Uterus (tissue), 4 donors: ENCODE measurements around the gene CACNA2D2. TPM values are rescaled to one million over a fixed set of nuclear protein-coding genes. Genes with fewer than 3 reads are reported as not detected.

ENCODE experiments used
- DNase-seq, 2 donors: peaks; one replicate each; pipeline ENCODE4 v3.0.0-alpha.2; 2019 to 2020
- H3K27ac ChIP-seq, 2 donors: fragments of 200-600 bp; sonication (generic); 1 replicate in 1 of 2; 2 replicates in 1 of 2; pipeline ENCODE4 v1.5.1; 2016 to 2018
- H3K27me3 ChIP-seq, 2 donors: fragments of 200-600 bp; sonication (generic); one replicate each; pipeline ENCODE4 v1.5.1; 2018 to 2019; ENCODE audit warnings: control low read depth in 1 of 2
- H3K36me3 ChIP-seq, 2 donors: fragments of 200-600 bp; sonication (generic); one replicate each; pipeline ENCODE4 v1.5.1; 2019; ENCODE audit warnings: control low read depth in 1 of 2
- H3K4me1 ChIP-seq, 2 donors: fragments of 200-600 bp; sonication (generic); one replicate each; pipeline ENCODE4 v1.5.1; 2018 to 2019; ENCODE audit warnings: control low read depth in 1 of 2
- H3K4me3 ChIP-seq, 2 donors: fragments of 200-600 bp; sonication (generic); 1 replicate in 1 of 2; 2 replicates in 1 of 2; pipeline ENCODE4 v1.5.1; 2018 to 2019; ENCODE audit warnings: mild to moderate bottlenecking in 1 of 2
- H3K9me3 ChIP-seq, 2 donors: fragments of 200-600 bp; sonication (generic); one replicate each; pipeline ENCODE4 v1.5.1; 2019; ENCODE audit warnings: control low read depth in 1 of 2
- CTCF ChIP-seq, 4 experiments: fragments of 200-600 bp in 2 of 4; fragments of 450-650 bp in 2 of 4; sonication (generic) in 2 of 4; IDR thresholded peaks; one replicate each; pipeline ENCODE4 v1.5.1; 2016 to 2019; ENCODE audit warnings: antibody characterized with exemption in 4 of 4, mild to moderate bottlenecking in 2 of 4, moderate library complexity in 1 of 4
- POLR2A ChIP-seq, 2 donors: fragments of 450-650 bp; IDR thresholded peaks; one replicate each; pipeline ENCODE4 v1.6.1; 2016; ENCODE audit warnings: antibody characterized with exemption in 2 of 2, mild to moderate bottlenecking in 1 of 2, moderate library complexity in 1 of 2
- intact Hi-C: fragments of 100-400 bp; cut with DNase I; formaldehyde crosslinking; loops from one replicate; pipeline ENCODE4 v1.15.1; 2023; ENCODE audit warnings: low total_unique reads
- total RNA-seq, 4 donors: library from RNA; depleted of rRNA in 3 of 4; stranded (reverse); fragments of >200 nt in 3 of 4; gene quantifications; one replicate each; pipeline versions ENCODE4 v1.1.0 to v1.2.4, GENCODE V29; 2014 to 2023
- donor health status: DM: yes; HTN: yes; CAD: no.

Gene CACNA2D2
- total RNA-seq, 4 donors from 2014 or later: under 0.01 to 6.1 (median 5.3) TPM; not detected in 1

GRCh38 chr3:50549226-50549625, 45.8 kb upstream of the CACNA2D2 start:
- H3K4me1 ChIP-seq: no peaks in the 10 kb centered on the region
- H3K4me3 ChIP-seq: no peak overlapping the region
- no peak overlapping the region for H3K27ac ChIP-seq
- intact Hi-C loops: loop anchor here (10.0 kb wide), 1 partner anchor 174 kb away; no protein-coding TSS in a partner anchor
- no peaks in the 10 kb centered on the region for H3K36me3 ChIP-seq
- no peaks in the 10 kb centered on the region for H3K9me3 ChIP-seq
- no peak for DNase-seq
- H3K27me3 ChIP-seq: no peaks in the 10 kb centered on the region
- TF ChIP-seq POLR2A (IDR thresholded peaks at IDR 0.05) (no peak), CTCF (IDR thresholded peaks at IDR 0.05) (no peak)

GRCh38 chr3:50545781-50546180, 42.3 kb upstream of the CACNA2D2 start:
- TF ChIP-seq CTCF (IDR thresholded peaks at IDR 0.05) (no peak), POLR2A (IDR thresholded peaks at IDR 0.05) (no peak)
- Histone ChIP-seq H3K27ac (no peak overlapping the region), H3K27me3 (no peaks in the 10 kb centered on the region), H3K9me3 (no peaks in the 10 kb centered on the region), H3K36me3 (no peaks in the 10 kb centered on the region), H3K4me3 (no peak overlapping the region), H3K4me1 (no peaks in the 10 kb centered on the region)
- intact Hi-C loops: loop anchor here (10.0 kb wide), 1 partner anchor 171 kb away; no protein-coding TSS in a partner anchor
- no peak for DNase-seq

GRCh38 chr3:50542177-50543034, 39.0 kb upstream of the CACNA2D2 start:
- intact Hi-C loops: loop anchor here (2.0 to 10.0 kb wide), 2 partner anchors 168 to 196 kb away; no protein-coding TSS in a partner anchor
- no peak overlapping the region for H3K27ac ChIP-seq
- peak; percentile 80 to 88 (median 86) for TF ChIP-seq CTCF (IDR thresholded peaks at IDR 0.05)
- TF ChIP-seq POLR2A (IDR thresholded peaks at IDR 0.05): no peak

GRCh38 chr3:50539356-50540286, 36.2 kb upstream of the CACNA2D2 start:
- TF ChIP-seq CTCF (IDR thresholded peaks at IDR 0.05): no peak
- TF ChIP-seq POLR2A (IDR thresholded peaks at IDR 0.05): no peak
- H3K27me3 ChIP-seq: no peaks in the 10 kb centered on the region
- no peaks in the 10 kb centered on the region for H3K4me1 ChIP-seq
- no peak for DNase-seq
- H3K36me3 ChIP-seq: no peaks in the 10 kb centered on the region
- no peak overlapping the region for H3K4me3 ChIP-seq
- no peaks in the 10 kb centered on the region for H3K9me3 ChIP-seq
- intact Hi-C loops: loop anchor here (10.0 kb wide), 1 partner anchor 165 kb away; no protein-coding TSS in a partner anchor
- H3K27ac ChIP-seq: no peak overlapping the region

More at GRCh38 chr3:50542177-50543034, 39.0 kb upstream of the CACNA2D2 start:
- H3K4me3 ChIP-seq: no peak overlapping the region
- no peaks in the 10 kb centered on the region for H3K9me3 ChIP-seq
- peak; percentile 66 to 72 for DNase-seq
- no peaks in the 10 kb centered on the region for H3K4me1 ChIP-seq
- no peaks in the 10 kb centered on the region for H3K36me3 ChIP-seq
- H3K27me3 ChIP-seq: no peaks in the 10 kb centered on the region
